IMR-90 (cell line): ENCODE measurements around the gene SIAH2. TPM values are rescaled to one million over a fixed set of nuclear protein-coding genes. Genes with fewer than 3 reads are reported as not detected.

Source experiments
- ATAC-seq: fragments of 200-7000 bp; cut with Tn5 transposase; 2 replicates; pipeline ENCODE4 v1.9.1; 2020; ENCODE audit warnings: low read depth, mild to moderate bottlenecking, moderate library complexity
- BruUV-seq: library from RNA; stranded (reverse); fragments of 400-500 nt; replicated peaks from 2 replicates; lab custom pipeline; 2021; lab: Mats Ljungman, UMichigan
- CTCF ChIA-PET: fragments of 300-600 bp; formaldehyde crosslinking; extraction: SDS; loops from one replicate; lab custom pipeline; 2021; ENCODE audit warnings: antibody characterized with exemption; lab: Yijun Ruan, JAX
- POLR2A ChIA-PET: fragments of 300-600 bp; sonication (Branson Sonifier 250); formaldehyde crosslinking; loops from one replicate; lab custom pipeline; 2022; ENCODE audit warnings: antibody characterized with exemption; ENCODE audit not compliant: unreplicated experiment; lab: Charles Lee
- DNase-seq: peaks from one replicate; pipeline ENCODE4 v3.0.0; 2013
- H2AFZ ChIP-seq: replicated peaks from 2 replicates; pipeline ENCODE3; 2013; ENCODE audit warnings: low read length, mild to moderate bottlenecking; ENCODE audit not compliant: poor library complexity
- H2AK5ac ChIP-seq: 2 replicates; pipeline ENCODE4 v1.6.1; 2013; ENCODE audit warnings: low read depth, low read length, inconsistent platforms
- H2AK9ac ChIP-seq: replicated peaks from 2 replicates; pipeline ENCODE3; 2013; ENCODE audit warnings: mild to moderate bottlenecking, low read depth, low read length, moderate library complexity; ENCODE audit not compliant: poor library complexity
- H2BK120ac ChIP-seq: 2 replicates; pipeline ENCODE4 v1.6.1; 2013; ENCODE audit warnings: low read depth, low read length, inconsistent platforms
- H2BK15ac ChIP-seq: 3 replicates; pipeline ENCODE4 v1.6.1; 2013; ENCODE audit warnings: low read depth, low read length, inconsistent platforms
- H2BK20ac ChIP-seq: 2 replicates; pipeline ENCODE4 v1.6.1; 2013; ENCODE audit warnings: low read depth, mild to moderate bottlenecking, inconsistent platforms, low read length, moderate library complexity
- H2BK5ac ChIP-seq: 2 replicates; pipeline ENCODE4 v1.6.1; 2013; ENCODE audit warnings: mild to moderate bottlenecking, low read depth, low read length, inconsistent platforms; ENCODE audit not compliant: poor library complexity, severe bottlenecking
- H3K14ac ChIP-seq: replicated peaks from 2 replicates; pipeline ENCODE4 v1.6.1; 2013; ENCODE audit warnings: low read depth, low read length, inconsistent platforms
- H3K18ac ChIP-seq: 2 replicates; pipeline ENCODE4 v1.6.1; 2013; ENCODE audit warnings: low read depth, low read length, control low read depth
- H3K23ac ChIP-seq: 2 replicates; pipeline ENCODE4 v1.6.1; 2013; ENCODE audit warnings: low read depth, low read length, inconsistent platforms
- H3K27ac ChIP-seq: 2 replicates; pipeline ENCODE4 v1.5.1; 2013; ENCODE audit warnings: mild to moderate bottlenecking, control low read depth, low read length; ENCODE audit not compliant: insufficient read depth
- H3K27me3 ChIP-seq: 2 replicates; pipeline ENCODE4 v1.6.1; 2013; ENCODE audit warnings: low read length; ENCODE audit not compliant: control insufficient read depth, insufficient read depth
- H3K36me3 ChIP-seq: 2 replicates; pipeline ENCODE4 v1.6.1; 2013; ENCODE audit warnings: low read length, mixed read lengths; ENCODE audit not compliant: control insufficient read depth, insufficient read depth
- H3K4ac ChIP-seq: 2 replicates; pipeline ENCODE4 v1.6.1; 2013; ENCODE audit warnings: low read depth, low read length, inconsistent platforms
- H3K4me1 ChIP-seq: 2 replicates; pipeline ENCODE4 v1.6.1; 2013; ENCODE audit warnings: low read length, mixed read lengths; ENCODE audit not compliant: control insufficient read depth, insufficient read depth
- H3K4me2 ChIP-seq: 2 replicates; pipeline ENCODE4 v1.6.1; 2013; ENCODE audit warnings: low read depth, mild to moderate bottlenecking, control low read depth, low read length, moderate library complexity
- H3K4me3 ChIP-seq: 2 replicates; pipeline ENCODE4 v1.5.1; 2013; ENCODE audit warnings: low read depth, mild to moderate bottlenecking, control low read depth, low read length, moderate library complexity; ENCODE audit not compliant: insufficient read depth
- H3K56ac ChIP-seq: 2 replicates; pipeline ENCODE4 v1.6.1; 2013; ENCODE audit warnings: low read length, inconsistent platforms; ENCODE audit not compliant: insufficient read depth; ENCODE audit errors: extremely low read depth
- H3K79me1 ChIP-seq, 2 experiments: 2 replicates each; pipeline ENCODE4 v1.6.1; 2013; ENCODE audit warnings: low read length in 2 of 2, inconsistent platforms in 1 of 2, low read depth in 1 of 2
- H3K9ac ChIP-seq: 2 replicates; pipeline ENCODE4 v1.6.1; 2013; ENCODE audit warnings: low read depth, low read length, control low read depth
- H3K9me1 ChIP-seq: 2 replicates; pipeline ENCODE4 v1.6.1; 2013; ENCODE audit warnings: low read length, inconsistent platforms; ENCODE audit not compliant: insufficient read depth
- H3K9me3 ChIP-seq: 2 replicates; pipeline ENCODE4 v1.6.1; 2013; ENCODE audit warnings: low read length; ENCODE audit not compliant: control insufficient read depth, insufficient read depth
- H4K20me1 ChIP-seq: 2 replicates; pipeline ENCODE4 v1.6.1; 2013; ENCODE audit warnings: low read length, inconsistent platforms; ENCODE audit not compliant: insufficient read depth
- H4K5ac ChIP-seq: 2 replicates; pipeline ENCODE4 v1.6.1; 2013; ENCODE audit warnings: mild to moderate bottlenecking, low read depth, low read length, control low read depth
- H4K8ac ChIP-seq, 2 experiments: 2 replicates each; pipeline ENCODE4 v1.6.1; 2013; ENCODE audit warnings: low read depth in 2 of 2, low read length in 2 of 2, control low read depth in 1 of 2, inconsistent platforms in 1 of 2
- H4K91ac ChIP-seq: 2 replicates; pipeline ENCODE4 v1.6.1; 2013; ENCODE audit warnings: low read depth, low read length, inconsistent platforms; ENCODE audit not compliant: insufficient read depth
- CEBPB ChIP-seq: IDR thresholded peaks from 2 replicates; pipeline ENCODE4 v1.6.1; 2012; ENCODE audit warnings: low read depth, low read length, improper control_type of control experiment
- MAFK ChIP-seq: IDR thresholded peaks from 2 replicates; pipeline ENCODE4 v1.6.1; 2012; ENCODE audit warnings: low read depth, low read length, improper control_type of control experiment
- NFE2L2 ChIP-seq: fragments of 150-350 bp; IDR thresholded peaks from 2 replicates; pipeline ENCODE4 v1.6.1; 2016; ENCODE audit warnings: low read depth, mild to moderate bottlenecking, low read length
- POLR2A ChIP-seq: IDR thresholded peaks from 2 replicates; pipeline ENCODE4 v1.6.1; 2012; ENCODE audit warnings: mild to moderate bottlenecking, low read depth, low read length
- USF2 ChIP-seq: fragments of 150-350 bp; IDR thresholded peaks from 2 replicates; pipeline ENCODE4 v1.6.1; 2017; ENCODE audit warnings: mild to moderate bottlenecking, antibody characterized with exemption, low read length, low read depth
- WGBS, 2 experiments: methylation state at CpG; one replicate each; pipeline versions ENCODE4 v1.1.5 to v1.1.7; 2013; ENCODE audit warnings: missing lambda C conversion rate in 2 of 2; ENCODE audit not compliant: insufficient read length in 1 of 2; ENCODE audit errors: extremely low coverage in 2 of 2; 5-methylcytosine and 5-hydroxymethylcytosine counted together
- dilution Hi-C: fragments of 300-500 bp; cut with HindIII; formaldehyde crosslinking; loops from one replicate; pipeline ENCODE4 v1.14.3; 2018; ENCODE audit warnings: low sequenced_read_pairs; ENCODE audit not compliant: unreplicated experiment
- in situ Hi-C: fragments of 300-500 bp; cut with MboI; formaldehyde crosslinking; loops from 3 replicates; pipeline ENCODE4 v1.14.3; 2019; ENCODE audit warnings: low sequenced_read_pairs, inconsistent platforms, mixed read lengths
- intact Hi-C: fragments of 100-400 bp; cut with micrococcal nuclease; formaldehyde crosslinking; loops from 2 replicates; pipeline ENCODE4 v1.10.0; 2022
- polyA plus RNA-seq, 3 experiments: library from polyadenylated mRNA; depleted of rRNA; stranded (reverse); fragments of >200 nt; gene quantifications; 2 replicates each; pipeline ENCODE4 v1.2.3, GENCODE V29; 2012; ENCODE audit warnings: low replicate concordance in 1 of 3
- total RNA-seq: library from RNA; depleted of rRNA; stranded (reverse); fragments of >200 nt; gene quantifications from 2 replicates; pipeline ENCODE4 v1.2.3, GENCODE V29; 2012

Gene SIAH2
- total and polyA plus RNA-seq, 2 of the 4 experiments (the other 2 are of a cell fraction) = 24.7 to 61.8 TPM

- H4K5ac ChIP-seq = no peak overlapping the region
- no peaks in the 10 kb centered on the region for H3K9me1 ChIP-seq
- H2BK5ac ChIP-seq = no peak overlapping the region
- TF ChIP-seq POLR2A (no peak), USF2 (no peak), NFE2L2 (no peak), CEBPB (no peak), MAFK (no peak)
- no peak overlapping the region for H3K4ac ChIP-seq
- no peak overlapping the region for H2BK120ac ChIP-seq
- no peak overlapping the region for H4K91ac ChIP-seq
- intact Hi-C loops = no loop called here
- H3K27ac ChIP-seq = no peak overlapping the region
- H4K8ac ChIP-seq = no peak overlapping the region
- H3K9ac ChIP-seq = no peak overlapping the region
- H3K36me3 ChIP-seq = no peaks in the 10 kb centered on the region
- H2BK15ac ChIP-seq = no peak overlapping the region
- no peak overlapping the region for H3K23ac ChIP-seq
- no peak overlapping the region for H3K4me3 ChIP-seq
- H3K4me2 ChIP-seq = no peak overlapping the region
- peaks cover 5% of the 10 kb centered on the region for H3K9me3 ChIP-seq
- no CpG with 5 or more reads among the region's 4 CpGs for WGBS, 2 experiments
- ChIA-PET CTCF (no interaction called here), POLR2A (no interaction called here)
- peaks cover 24% of the 10 kb centered on the region for H3K27me3 ChIP-seq
- in situ Hi-C loops = loop anchor here (25.0 kb wide), 1 partner anchor 344 kb away; no protein-coding TSS in a partner anchor
- no peak overlapping the region for H2BK20ac ChIP-seq
- no peaks in the 10 kb centered on the region for H4K20me1 ChIP-seq
- H3K79me1 ChIP-seq = no peaks in the 10 kb centered on the region
- no peak overlapping the region for H3K56ac ChIP-seq
- H3K18ac ChIP-seq = no peak overlapping the region
- no peak overlapping the region for H2AFZ ChIP-seq
- no peak overlapping the region for H3K14ac ChIP-seq
- H3K4me1 ChIP-seq = no peaks in the 10 kb centered on the region
- no peak for ATAC-seq
- H2AK9ac ChIP-seq = no peak overlapping the region
- dilution Hi-C loops = no loop called here
- no peak for DNase-seq
- no peak overlapping the region for H2AK5ac ChIP-seq
- no TSS peak for BruUV-seq
Observed at GRCh38 chr3:150793641-150794040, 30.7 kb upstream of the SIAH2 start.
